GM19397 (cell line): ENCODE results near the gene EPGN.
A peak's percentile ranks its signal among the peaks of the same experiment; 100 is the strongest.
"Not testable (repeated sequence)": the region's sequence is repeated elsewhere in the genome, so short reads cannot be mapped to it uniquely, and the experiment has no call there.

Experiments used
- ATAC-seq: cut with Tn5 transposase; IDR thresholded peaks from one replicate; pipeline ENCODE4 v1.9.1; 2021; ENCODE audit warnings: mild to moderate bottlenecking, moderate library complexity; ENCODE audit not compliant: unreplicated experiment

EPGN gene

GRCh38 chr4:74335341-74336021, 27.2 kb downstream of the EPGN start:
- peak; percentile 73 for ATAC-seq

GRCh38 chr4:74338792-74339333, 30.6 kb downstream of the EPGN start:
- ATAC-seq = no peak

- peak; percentile 40 for ATAC-seq
Observed at GRCh38 chr4:74339501-74339900, 31.2 kb downstream of the EPGN start.

- not testable (repeated sequence) for ATAC-seq
Observed at GRCh38 chr4:74340421-74340820, 32.2 kb downstream of the EPGN start.

- no peak for ATAC-seq
Observed at GRCh38 chr4:74344031-74344430, 35.8 kb downstream of the EPGN start.

GRCh38 chr4:74353858-74354257, 45.6 kb downstream of the EPGN start:
- ATAC-seq = no peak

GRCh38 chr4:74357965-74358364, 49.7 kb downstream of the EPGN start:
- no peak for ATAC-seq

GRCh38 chr4:74361671-74362070, 53.4 kb downstream of the EPGN start:
- no peak for ATAC-seq

- no peak for ATAC-seq
Observed at GRCh38 chr4:74362347-74362746, 54.1 kb downstream of the EPGN start.

GRCh38 chr4:74364256-74364651, 56.0 kb downstream of the EPGN start:
- ATAC-seq = no peak

- ATAC-seq = peak; percentile 37
Observed at GRCh38 chr4:74364652-74365491, 56.6 kb downstream of the EPGN start, which contains the start of gene EREG. Gene EREG, plus strand, starts transcription at chr4:74365145. Its CDS starts 164 bp downstream, at chr4:74365309.

GRCh38 chr4:74365761-74366160, 57.5 kb downstream of the EPGN start:
- ATAC-seq = no peak
